Neural progenitor cell (in vitro differentiated cells): ENCODE results near the gene GMFB. TPM values are rescaled to one million over a fixed set of nuclear protein-coding genes. Genes with fewer than 3 reads are reported as not detected.

Source experiments
- DNase-seq: peaks from one replicate; pipeline ENCODE4 v3.0.0-alpha.2; 2016; ENCODE audit warnings: low spot score
- H2AFZ ChIP-seq: fragments of 200-600 bp; sonication (generic); replicated peaks from 2 replicates; pipeline ENCODE4 v1.6.1; 2016; ENCODE audit warnings: antibody characterized with exemption
- H3F3A ChIP-seq: fragments of 200-600 bp; sonication (generic); 2 replicates; pipeline ENCODE4 v1.6.1; 2016; ENCODE audit warnings: antibody characterized with exemption, low read depth
- H3K27ac ChIP-seq: fragments of 200-600 bp; sonication (generic); 2 replicates; pipeline ENCODE4 v1.5.1; 2016; ENCODE audit warnings: mild to moderate bottlenecking
- H3K27me3 ChIP-seq: fragments of 200-600 bp; sonication (generic); 2 replicates; pipeline ENCODE4 v1.6.1; 2016; ENCODE audit warnings: mild to moderate bottlenecking, moderate library complexity
- H3K36me3 ChIP-seq: fragments of 200-600 bp; sonication (generic); 2 replicates; pipeline ENCODE4 v1.5.1; 2016
- H3K4me1 ChIP-seq: fragments of 200-600 bp; sonication (generic); 2 replicates; pipeline ENCODE4 v1.6.1; 2016; ENCODE audit warnings: mixed run types
- H3K4me2 ChIP-seq: fragments of 200-600 bp; sonication (generic); 2 replicates; pipeline ENCODE4 v1.6.1; 2016
- H3K4me3 ChIP-seq: fragments of 200-600 bp; sonication (generic); 2 replicates; pipeline ENCODE4 v1.5.1; 2016
- H3K79me2 ChIP-seq: fragments of 200-600 bp; sonication (generic); 2 replicates; pipeline ENCODE4 v1.6.1; 2016; ENCODE audit warnings: low read depth
- H3K9ac ChIP-seq: fragments of 200-600 bp; sonication (generic); 2 replicates; pipeline ENCODE4 v1.6.1; 2016
- H3K9me3 ChIP-seq: fragments of 200-600 bp; sonication (generic); 2 replicates; pipeline ENCODE4 v1.5.1; 2016; ENCODE audit warnings: low read depth
- H4K20me1 ChIP-seq: fragments of 200-600 bp; sonication (generic); 2 replicates; pipeline ENCODE4 v1.6.1; 2016; ENCODE audit warnings: low read depth
- H3K27ac Mint-ChIP-seq: 3 replicates; pipeline ENCODE4 v1.8.0; 2021; ENCODE audit warnings: mixed read lengths
- H3K27me3 Mint-ChIP-seq: 2 replicates; pipeline ENCODE4 v1.8.0; 2022; ENCODE audit warnings: low read depth, mild to moderate bottlenecking, inconsistent platforms, moderate library complexity, mixed read lengths; ENCODE audit not compliant: insufficient read depth
- H3K36me3 Mint-ChIP-seq: 3 replicates; pipeline ENCODE4 v1.8.0; 2021; ENCODE audit warnings: mixed read lengths
- H3K4me1 Mint-ChIP-seq: 3 replicates; pipeline ENCODE4 v1.8.0; 2021; ENCODE audit warnings: mixed read lengths
- H3K4me3 Mint-ChIP-seq: 3 replicates; pipeline ENCODE4 v1.8.0; 2021; ENCODE audit warnings: mild to moderate bottlenecking, moderate library complexity, mixed read lengths
- H3K9me3 Mint-ChIP-seq: 3 replicates; pipeline ENCODE4 v1.8.0; 2020; ENCODE audit warnings: mixed read lengths
- CTCF ChIP-seq: fragments of 200-600 bp; sonication (generic); IDR thresholded peaks from 2 replicates; pipeline ENCODE4 v1.5.1; 2017; ENCODE audit warnings: antibody characterized with exemption, mild to moderate bottlenecking
- EZH2 ChIP-seq: fragments of 200-600 bp; sonication (generic); IDR thresholded peaks from 2 replicates; pipeline ENCODE4 v1.6.1; 2017; ENCODE audit warnings: antibody characterized with exemption, mild to moderate bottlenecking, moderate library complexity
- EZH2phosphoT487 ChIP-seq: fragments of 200-600 bp; sonication (generic); IDR thresholded peaks from 2 replicates; pipeline ENCODE4 v1.6.1; 2017; ENCODE audit warnings: antibody characterized with exemption
- total RNA-seq: library from RNA; depleted of rRNA; stranded (reverse); fragments of >200 nt; gene quantifications from 2 replicates; pipeline ENCODE4 v1.2.3, GENCODE V29; 2015; ENCODE audit warnings: low replicate concordance

Gene GMFB
- total RNA-seq, 1 donor from 2014 or later: 172 TPM

GRCh38 chr14:54532111-54533012 lies 43.6 kb upstream of the GMFB start:
- Histone ChIP-seq H3K36me3 (no peaks in the 10 kb centered on the region), H3K27me3 (no peaks in the 10 kb centered on the region), H3K79me2 (no peaks in the 10 kb centered on the region), H3K9ac (no peak overlapping the region), H2AFZ (no peak overlapping the region), H3K27ac (peak overlapping the region; percentile 89), H3K4me1 (peaks cover 17% of the 10 kb centered on the region), H3K4me3 (no peak overlapping the region), H3K4me2 (peak overlapping the region; percentile 50), H4K20me1 (peaks cover 6% of the 10 kb centered on the region), H3F3A (peaks cover 21% of the 10 kb centered on the region), H3K9me3 (no peaks in the 10 kb centered on the region)
- Mint-ChIP-seq H3K4me3 (no peak overlapping the region), H3K9me3 (no peaks in the 10 kb centered on the region), H3K4me1 (peaks cover 3% of the 10 kb centered on the region), H3K36me3 (peaks cover 17% of the 10 kb centered on the region), H3K27ac (peak overlapping the region; percentile 67), H3K27me3 (no peaks in the 10 kb centered on the region)
- TF ChIP-seq EZH2phosphoT487 (no peak), CTCF (no peak), EZH2 (no peak)
- DNase-seq: no peak

DNA sequence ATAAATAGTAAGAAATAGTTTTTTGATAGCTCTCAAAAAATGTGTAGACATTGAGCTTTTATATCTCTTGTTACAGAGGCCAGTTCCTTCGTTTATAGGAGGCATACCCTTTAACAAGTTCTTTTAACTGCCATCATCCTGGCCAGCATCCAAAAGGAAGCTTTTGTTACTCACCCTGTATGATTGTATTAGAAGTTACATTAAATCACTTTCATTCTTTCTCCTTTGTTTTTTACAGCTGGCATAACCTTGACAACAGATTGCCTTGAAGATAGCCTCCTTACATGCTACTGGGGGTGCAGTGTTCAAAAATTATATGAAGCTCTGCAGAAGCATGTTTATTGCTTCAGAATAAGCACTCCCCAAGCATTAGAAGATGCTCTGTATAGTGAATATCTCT lies 41.0 kb upstream of the GMFB start:
- peaks cover 3% of the 10 kb centered on the region for H3K4me1 Mint-ChIP-seq
- H3K79me2 ChIP-seq: no peaks in the 10 kb centered on the region

GRCh38 chr14:54528973-54529372 lies 40.2 kb upstream of the GMFB start:
- Mint-ChIP-seq H3K9me3 (no peaks in the 10 kb centered on the region), H3K27me3 (no peaks in the 10 kb centered on the region), H3K4me3 (no peak overlapping the region), H3K27ac (no peak overlapping the region), H3K36me3 (peaks cover 11% of the 10 kb centered on the region), H3K4me1 (peaks cover 3% of the 10 kb centered on the region)
- no peak overlapping the region for H3K9ac ChIP-seq
- no peak overlapping the region for H3K4me3 ChIP-seq
- TF ChIP-seq EZH2: no peak
- TF ChIP-seq CTCF: no peak
- TF ChIP-seq EZH2phosphoT487: no peak
- no peak for DNase-seq
- H3K4me1 ChIP-seq: peaks cover 17% of the 10 kb centered on the region
- no peaks in the 10 kb centered on the region for H3K79me2 ChIP-seq
- no peak overlapping the region for H3K27ac ChIP-seq
- peaks cover 21% of the 10 kb centered on the region for H3F3A ChIP-seq
- H2AFZ ChIP-seq: no peak overlapping the region
- no peaks in the 10 kb centered on the region for H3K36me3 ChIP-seq
- H3K9me3 ChIP-seq: no peaks in the 10 kb centered on the region
- H4K20me1 ChIP-seq: peaks cover 6% of the 10 kb centered on the region
- H3K4me2 ChIP-seq: no peak overlapping the region
- H3K27me3 ChIP-seq: no peaks in the 10 kb centered on the region

More for the DNA sequence above, 41.0 kb upstream of the GMFB start:
- Histone ChIP-seq H3K9ac (no peak overlapping the region), H3K27me3 (no peaks in the 10 kb centered on the region), H3K4me1 (peaks cover 17% of the 10 kb centered on the region), H4K20me1 (peaks cover 6% of the 10 kb centered on the region), H3K4me2 (no peak overlapping the region), H3K9me3 (no peaks in the 10 kb centered on the region), H3K4me3 (no peak overlapping the region), H3K27ac (no peak overlapping the region), H3K36me3 (no peaks in the 10 kb centered on the region), H3F3A (peaks cover 21% of the 10 kb centered on the region), H2AFZ (no peak overlapping the region)
- Mint-ChIP-seq H3K36me3 (peaks cover 7% of the 10 kb centered on the region), H3K27me3 (no peaks in the 10 kb centered on the region), H3K27ac (no peak overlapping the region), H3K4me3 (no peak overlapping the region), H3K9me3 (no peaks in the 10 kb centered on the region)
- no peak for DNase-seq
- TF ChIP-seq CTCF (no peak), EZH2 (no peak), EZH2phosphoT487 (no peak)
